ENCODE results near the gene GRK3.

DNA sequence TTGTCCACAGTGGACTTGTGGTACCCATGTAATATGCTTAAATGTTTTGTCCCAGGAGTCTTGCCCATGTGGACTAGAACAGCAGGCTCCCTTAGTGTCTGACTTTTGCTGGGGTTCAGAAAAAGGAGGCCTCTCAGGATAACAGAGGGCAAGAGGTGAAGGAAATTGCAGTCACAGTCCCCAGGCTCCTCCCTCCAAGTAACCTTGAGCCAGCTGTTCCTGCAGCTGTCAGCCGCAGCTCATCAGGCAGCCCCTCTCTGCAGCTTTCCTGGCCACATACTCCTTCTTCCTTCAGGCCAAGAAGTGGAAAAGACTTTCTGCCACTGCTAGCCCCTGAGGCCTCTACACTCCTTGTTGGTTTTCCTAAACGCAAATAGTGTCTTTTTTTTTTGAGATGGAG lies 171.2 kb downstream of the GRK3 start:
- TF ChIP-seq, protein P1, sequence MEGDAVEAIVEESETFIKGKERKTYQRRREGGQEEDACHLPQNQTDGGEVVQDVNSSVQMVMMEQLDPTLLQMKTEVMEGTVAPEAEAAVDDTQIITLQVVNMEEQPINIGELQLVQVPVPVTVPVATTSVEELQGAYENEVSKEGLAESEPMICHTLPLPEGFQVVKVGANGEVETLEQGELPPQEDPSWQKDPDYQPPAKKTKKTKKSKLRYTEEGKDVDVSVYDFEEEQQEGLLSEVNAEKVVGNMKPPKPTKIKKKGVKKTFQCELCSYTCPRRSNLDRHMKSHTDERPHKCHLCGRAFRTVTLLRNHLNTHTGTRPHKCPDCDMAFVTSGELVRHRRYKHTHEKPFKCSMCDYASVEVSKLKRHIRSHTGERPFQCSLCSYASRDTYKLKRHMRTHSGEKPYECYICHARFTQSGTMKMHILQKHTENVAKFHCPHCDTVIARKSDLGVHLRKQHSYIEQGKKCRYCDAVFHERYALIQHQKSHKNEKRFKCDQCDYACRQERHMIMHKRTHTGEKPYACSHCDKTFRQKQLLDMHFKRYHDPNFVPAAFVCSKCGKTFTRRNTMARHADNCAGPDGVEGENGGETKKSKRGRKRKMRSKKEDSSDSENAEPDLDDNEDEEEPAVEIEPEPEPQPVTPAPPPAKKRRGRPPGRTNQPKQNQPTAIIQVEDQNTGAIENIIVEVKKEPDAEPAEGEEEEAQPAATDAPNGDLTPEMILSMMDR (IDR thresholded peaks at IDR 0.05) = no peak
- TF ChIP-seq POLR2A (IDR thresholded peaks at IDR 0.05) = no peak

Data from thyroid gland (tissue), 4 donors.